DOHH2 (cell line): ENCODE measurements around the gene ZNF93.
"Not testable (repeated sequence)": the region's sequence is repeated elsewhere in the genome, so short reads cannot be mapped to it uniquely, and the experiment has no call there.

Experiments
- EZH2phosphoT487 ChIP-seq: fragments of 200-600 bp; sonication (generic); IDR thresholded peaks from 2 replicates; pipeline ENCODE4 v1.6.1; 2017; ENCODE audit warnings: borderline replicate concordance, mild to moderate bottlenecking, antibody characterized with exemption, low read length, moderate library complexity, mixed read lengths
- TF ChIP-seq, protein P1 (sequence below): fragments of 200-600 bp; sonication (generic); IDR thresholded peaks from one replicate; pipeline ENCODE4 v1.5.1; 2014; ENCODE audit warnings: antibody characterized with exemption, mild to moderate bottlenecking, low read depth, low read length; ENCODE audit not compliant: poor library complexity, severe bottlenecking

DNA sequence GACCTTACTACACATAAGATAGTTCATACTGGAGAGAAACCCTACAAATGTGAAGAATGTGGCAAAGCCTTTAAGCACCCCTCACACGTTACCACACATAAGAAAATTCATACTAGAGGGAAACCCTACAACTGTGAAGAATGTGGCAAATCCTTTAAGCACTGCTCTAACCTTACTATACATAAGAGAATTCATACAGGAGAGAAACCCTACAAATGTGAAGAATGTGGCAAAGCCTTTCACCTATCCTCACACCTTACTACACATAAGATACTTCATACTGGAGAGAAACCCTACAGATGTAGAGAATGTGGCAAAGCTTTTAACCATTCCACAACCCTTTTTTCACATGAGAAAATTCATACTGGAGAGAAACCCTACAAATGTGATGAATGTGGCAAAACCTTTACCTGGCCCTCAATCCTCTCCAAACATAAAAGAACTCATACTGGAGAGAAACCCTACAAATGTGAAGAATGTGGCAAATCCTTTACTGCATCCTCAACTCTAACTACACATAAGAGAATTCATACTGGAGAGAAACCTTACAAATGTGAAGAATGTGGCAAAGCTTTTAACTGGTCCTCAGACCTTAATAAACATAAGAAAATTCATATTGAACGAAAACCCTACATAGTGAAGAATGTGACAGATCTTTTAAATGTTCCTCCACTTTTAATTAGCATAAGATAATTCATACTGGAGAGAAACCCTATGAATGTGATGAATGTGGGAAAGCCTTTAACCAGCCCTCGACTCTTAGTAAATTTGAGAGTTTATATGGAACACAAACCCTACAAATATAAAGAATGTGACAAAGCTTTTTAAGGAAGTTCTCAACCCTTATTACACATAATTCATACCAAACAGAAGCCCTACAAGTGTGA, 8.4 kb upstream of the ZNF93 start:
- TF ChIP-seq, protein P1, sequence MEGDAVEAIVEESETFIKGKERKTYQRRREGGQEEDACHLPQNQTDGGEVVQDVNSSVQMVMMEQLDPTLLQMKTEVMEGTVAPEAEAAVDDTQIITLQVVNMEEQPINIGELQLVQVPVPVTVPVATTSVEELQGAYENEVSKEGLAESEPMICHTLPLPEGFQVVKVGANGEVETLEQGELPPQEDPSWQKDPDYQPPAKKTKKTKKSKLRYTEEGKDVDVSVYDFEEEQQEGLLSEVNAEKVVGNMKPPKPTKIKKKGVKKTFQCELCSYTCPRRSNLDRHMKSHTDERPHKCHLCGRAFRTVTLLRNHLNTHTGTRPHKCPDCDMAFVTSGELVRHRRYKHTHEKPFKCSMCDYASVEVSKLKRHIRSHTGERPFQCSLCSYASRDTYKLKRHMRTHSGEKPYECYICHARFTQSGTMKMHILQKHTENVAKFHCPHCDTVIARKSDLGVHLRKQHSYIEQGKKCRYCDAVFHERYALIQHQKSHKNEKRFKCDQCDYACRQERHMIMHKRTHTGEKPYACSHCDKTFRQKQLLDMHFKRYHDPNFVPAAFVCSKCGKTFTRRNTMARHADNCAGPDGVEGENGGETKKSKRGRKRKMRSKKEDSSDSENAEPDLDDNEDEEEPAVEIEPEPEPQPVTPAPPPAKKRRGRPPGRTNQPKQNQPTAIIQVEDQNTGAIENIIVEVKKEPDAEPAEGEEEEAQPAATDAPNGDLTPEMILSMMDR = not testable (repeated sequence)
- not testable (repeated sequence) for TF ChIP-seq EZH2phosphoT487
